Endometrial microvascular endothelial cells (primary cell): ENCODE data around the gene FLNC. TPM values are rescaled to one million over a fixed set of nuclear protein-coding genes. Genes with fewer than 3 reads are reported as not detected.

ENCODE experiments used
- in situ Hi-C: cut with HindIII; loops from 2 replicates; pipeline ENCODE4 v1.10.0; 2017; ENCODE audit warnings: low sequenced_read_pairs, low pct_unique_long_range_greater_than_20kb; ENCODE audit errors: inconsistent ontology term
- total RNA-seq: library from RNA; depleted of rRNA; stranded (reverse); fragments of >200 nt; gene quantifications from one replicate; pipeline ENCODE4 v1.2.3, GENCODE V29; 2015; ENCODE audit errors: inconsistent ontology term

Gene FLNC
- total RNA-seq, 1 donor from 2014 or later, result 155 TPM

DNA sequence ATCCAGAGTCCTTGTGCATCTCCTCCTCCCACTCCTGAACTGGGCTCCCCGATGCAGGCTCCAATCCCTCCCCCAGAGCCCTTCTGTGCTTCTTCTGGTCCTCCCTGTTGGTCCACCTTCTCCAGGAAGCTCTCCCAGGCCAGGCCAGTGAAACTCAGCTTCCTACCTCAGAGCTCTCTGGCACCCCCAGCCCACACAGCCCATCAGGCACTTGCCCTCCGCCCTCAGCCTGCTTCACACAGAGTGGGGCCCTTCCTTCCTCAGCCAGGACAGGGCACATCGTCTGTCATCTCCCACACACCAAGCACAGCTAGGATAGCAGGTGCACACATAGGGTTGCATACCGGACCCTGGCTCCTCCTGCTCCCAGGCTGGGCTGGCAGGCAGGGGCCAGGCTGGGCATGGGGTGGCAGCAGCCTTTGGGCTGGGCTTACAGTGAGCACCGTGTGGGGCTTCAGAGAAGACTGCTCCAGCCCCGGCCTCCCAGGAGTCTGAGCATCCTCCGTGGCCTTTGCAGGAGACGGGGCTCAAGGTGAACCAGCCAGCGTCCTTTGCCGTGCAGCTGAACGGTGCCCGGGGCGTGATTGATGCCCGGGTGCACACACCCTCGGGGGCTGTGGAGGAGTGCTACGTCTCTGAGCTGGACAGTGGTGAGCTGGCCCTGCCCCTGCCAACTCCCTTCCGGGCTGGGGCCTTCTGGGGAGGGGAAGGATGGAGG is 26.0 kb downstream of the FLNC start:
- in situ Hi-C loops, result no loop called here

DNA sequence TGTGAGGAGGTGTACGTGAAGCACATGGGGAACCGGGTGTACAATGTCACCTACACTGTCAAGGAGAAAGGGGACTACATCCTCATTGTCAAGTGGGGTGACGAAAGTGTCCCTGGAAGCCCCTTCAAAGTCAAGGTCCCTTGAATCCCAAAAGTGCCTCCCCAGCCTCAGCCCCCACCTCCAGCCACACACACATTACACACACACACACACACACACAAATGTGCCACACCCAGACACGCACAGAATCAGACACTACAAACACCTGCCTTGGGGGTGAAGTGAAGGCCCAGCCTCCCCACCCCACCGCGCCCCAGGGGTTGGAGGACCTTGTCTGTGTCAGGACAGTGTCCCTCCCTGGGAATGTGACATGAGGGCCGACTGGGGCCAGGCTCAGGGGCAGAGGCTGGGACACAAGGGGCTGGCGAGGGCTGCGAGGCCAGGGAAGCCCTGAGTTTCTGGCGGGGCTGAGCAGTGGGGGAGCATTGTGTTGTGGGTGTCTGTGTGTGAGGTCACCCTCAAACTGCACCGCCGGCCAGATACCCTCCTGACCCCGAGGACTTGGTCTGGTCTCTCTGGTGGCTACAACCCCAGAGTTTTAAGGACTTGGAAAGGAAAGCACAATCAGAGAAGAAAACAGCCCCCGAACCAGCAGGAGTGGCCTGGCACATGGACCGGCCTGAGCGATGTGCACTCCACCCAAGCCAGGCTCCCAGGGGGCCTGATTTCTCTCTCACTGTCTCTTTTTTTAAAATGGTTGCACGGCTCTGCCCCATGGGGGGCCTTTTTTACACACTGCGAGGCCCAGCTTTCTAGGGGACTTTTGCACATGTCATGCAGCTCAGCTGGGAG is 28.4 kb downstream of the FLNC start:
- in situ Hi-C loops, result no loop called here

DNA sequence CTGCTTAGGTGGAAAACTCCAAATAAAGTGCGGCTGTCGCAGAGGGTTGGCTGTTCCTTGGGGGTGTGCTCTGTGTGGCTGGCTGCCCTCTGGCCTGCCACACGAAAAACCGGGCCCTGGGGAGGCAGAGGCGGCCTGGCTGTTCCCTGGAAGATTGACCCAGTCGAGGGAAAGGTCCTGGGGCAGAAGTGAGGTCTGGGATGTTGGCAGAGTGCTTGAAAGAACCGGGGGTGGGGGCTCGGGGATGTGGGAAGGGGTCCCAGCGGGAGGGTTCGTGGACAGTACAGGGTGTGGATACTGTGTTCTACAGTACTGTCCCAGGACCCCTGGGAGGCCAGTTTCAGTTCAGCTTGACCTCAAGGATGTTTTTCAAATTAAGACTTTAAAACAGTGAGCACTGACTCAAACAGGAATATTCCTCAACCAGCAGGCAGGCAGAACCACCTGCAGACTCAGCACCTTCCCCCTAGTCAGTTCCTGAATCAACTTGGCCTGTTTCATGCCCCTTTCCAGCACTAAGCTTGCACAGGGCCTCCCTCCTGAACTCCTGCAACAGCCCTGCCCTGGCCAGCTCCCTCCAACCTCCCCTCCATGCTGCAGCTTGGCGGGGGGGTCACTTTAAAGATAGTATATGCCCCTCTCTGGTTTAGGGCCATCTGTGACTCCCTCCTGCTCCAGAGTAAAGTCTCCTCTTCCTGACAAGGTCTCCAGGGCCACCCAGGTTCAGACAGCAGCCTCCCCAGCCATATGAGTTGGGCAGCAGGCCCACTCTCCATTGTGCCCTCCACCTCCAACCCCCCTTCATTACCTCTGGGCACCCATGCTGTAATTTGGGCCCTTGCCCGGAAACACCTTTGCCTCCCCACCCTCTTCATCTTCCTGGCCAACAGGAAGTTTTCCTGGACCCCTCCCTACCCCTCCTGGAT is 29.3 kb downstream of the FLNC start:
- in situ Hi-C loops, result no loop called here

DNA sequence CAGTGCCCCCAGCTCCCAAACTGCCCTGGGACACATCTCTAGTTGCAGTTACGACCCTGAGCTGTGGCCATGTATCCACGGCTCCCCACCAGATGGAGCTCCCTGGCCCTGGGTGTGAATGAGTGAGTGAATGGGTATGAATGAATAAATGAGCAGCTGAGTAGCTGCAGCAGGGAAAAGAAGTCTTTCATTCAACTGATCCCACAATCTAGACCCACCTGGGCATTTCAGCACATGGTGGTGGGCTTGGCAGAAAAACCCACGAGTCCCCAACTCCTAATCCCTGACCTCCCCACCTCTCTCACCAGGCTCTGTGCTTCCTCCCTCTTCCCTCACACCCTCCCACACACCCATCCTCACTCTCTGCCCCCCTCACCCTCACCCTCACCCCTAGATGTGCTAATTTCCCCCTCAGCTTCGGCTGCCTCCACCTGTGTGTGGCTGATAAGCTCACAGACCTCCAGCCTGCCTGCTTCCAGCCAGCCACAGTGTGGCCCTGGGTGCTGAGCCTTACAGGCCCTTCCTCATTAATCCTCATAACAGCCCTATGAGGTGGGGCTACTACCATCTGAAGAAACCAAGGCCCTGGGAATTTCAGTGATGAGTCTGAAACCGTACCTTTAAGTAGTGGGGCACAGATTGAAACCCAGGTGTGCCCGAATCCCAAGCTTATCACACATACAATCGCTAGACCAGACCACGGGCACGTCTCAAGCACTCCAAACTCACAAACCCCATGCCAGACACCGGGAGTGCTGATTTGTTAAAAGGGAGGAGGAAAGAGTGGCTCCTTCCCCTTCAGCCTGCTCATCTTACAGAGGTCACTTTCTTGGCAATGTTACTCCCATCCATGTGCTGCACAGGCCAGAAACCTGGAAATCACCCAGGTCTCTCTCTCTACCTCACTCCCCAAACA is 30.2 kb downstream of the FLNC start:
- in situ Hi-C loops, result no loop called here

DNA sequence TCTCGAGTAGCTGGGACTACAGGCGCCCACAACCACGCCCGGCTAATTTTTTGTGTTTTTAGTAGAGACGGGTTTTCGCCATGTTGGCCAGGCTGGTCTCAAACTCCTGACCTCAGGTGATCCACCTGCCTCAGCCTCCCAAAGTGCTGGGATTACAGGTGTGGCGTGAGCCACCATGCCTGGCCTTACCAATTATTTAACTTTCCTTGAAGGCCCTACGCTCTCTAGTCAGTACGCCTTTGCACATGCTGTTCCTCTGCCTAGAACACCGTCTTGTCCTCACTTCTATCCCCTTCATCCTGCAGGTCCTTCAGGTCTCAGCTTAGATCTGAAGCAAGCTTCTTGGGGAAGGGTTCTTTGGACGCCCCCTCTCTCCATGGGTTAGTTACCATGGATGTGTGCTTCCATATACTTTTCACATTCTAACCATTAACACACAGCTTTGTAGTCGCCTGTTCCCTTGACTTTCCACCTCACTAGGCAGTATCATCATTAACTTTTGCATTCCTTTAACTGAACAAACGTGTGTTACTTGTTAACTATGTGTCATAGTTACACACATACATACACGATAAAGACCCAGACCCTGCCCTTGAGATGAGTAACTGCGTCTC is 31.9 kb downstream of the FLNC start:
- in situ Hi-C loops, result no loop called here

DNA sequence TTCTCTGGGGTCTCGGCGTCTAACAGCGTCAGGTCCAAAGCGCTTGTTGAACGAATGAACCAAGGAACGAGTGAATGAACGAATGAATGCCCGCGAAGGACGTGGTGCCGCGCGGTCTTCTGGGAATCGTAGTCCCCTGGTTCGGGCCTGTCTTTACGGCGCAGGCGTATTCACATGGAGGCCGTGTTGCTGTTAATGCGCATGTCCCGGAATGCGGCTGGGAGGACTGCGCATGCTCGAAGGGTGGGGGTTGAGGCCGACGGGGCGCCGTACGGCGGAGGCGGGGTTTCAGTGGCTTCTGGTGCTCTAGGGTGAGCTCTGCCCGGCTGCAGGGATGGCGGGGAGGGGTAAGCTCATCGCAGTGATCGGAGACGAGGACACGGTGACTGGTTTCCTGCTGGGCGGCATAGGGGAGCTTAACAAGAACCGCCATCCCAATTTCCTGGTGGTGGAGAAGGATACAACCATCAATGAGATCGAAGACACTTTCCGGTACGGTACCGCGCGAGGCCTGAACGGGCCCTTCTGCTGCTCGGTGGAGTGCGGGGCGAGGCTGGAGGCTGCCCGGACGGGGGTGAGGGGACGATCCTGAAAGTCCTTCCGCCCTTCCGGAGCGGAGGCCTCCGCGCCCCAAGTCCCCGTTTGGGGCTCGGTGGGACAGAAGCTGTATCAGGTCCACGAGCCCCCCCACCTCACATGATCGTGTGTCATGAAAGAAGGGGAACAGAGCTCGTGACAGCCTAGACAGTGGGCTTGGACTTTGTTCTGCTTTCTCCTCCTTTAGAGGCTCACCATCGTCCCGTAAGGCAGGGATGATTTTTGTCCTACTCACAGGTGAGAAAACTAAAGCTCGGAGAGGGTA is 32.6 kb downstream of the FLNC start, which contains the start of gene ATP6V1F:
TSS of gene ATP6V1F (plus strand) at position 286 of the 862 bp plus-strand sequence. CDS start at position 335, 49 bp downstream.
- in situ Hi-C loops, result no loop called here

DNA sequence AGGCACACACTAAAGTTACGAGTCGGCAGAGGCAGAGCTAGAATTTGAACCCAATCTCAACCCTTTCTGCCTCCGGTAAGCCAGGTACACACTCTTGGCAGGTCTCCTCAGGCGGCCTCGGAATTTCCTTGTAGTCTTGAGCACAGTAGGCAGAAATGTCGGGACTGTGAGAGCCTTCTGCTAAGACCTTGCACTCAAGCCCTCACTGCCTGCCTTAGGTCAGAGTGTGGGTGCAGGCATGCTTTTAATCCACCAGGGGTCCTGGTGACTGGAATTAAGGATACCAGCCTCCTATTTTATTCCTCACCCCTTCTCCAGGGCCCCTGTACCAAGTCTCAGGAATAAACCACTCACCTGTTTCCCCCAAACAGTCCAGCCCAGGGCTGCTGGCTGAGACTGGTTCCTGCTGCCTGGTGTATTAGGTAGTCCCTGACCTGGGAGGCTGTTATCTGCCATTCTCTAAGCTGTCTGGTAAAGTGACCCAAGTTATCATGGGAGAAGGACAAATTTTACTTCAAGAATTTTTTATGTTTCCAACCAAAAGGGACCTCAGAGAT is 33.3 kb downstream of the FLNC start:
- in situ Hi-C loops, result no loop called here

DNA sequence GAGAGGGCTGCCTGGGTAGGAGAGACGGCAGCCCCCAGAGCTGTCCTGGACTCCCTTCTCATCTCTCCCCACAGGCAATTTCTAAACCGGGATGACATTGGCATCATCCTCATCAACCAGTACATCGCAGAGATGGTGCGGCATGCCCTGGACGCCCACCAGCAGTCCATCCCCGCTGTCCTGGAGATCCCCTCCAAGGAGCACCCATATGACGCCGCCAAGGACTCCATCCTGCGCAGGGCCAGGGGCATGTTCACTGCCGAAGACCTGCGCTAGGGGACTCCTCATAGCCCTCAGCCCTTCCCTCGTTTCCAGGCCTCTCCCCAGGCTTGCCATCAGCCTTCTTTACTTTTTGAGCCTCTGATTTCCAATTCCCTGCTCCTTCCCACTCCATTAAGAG is 35.1 kb downstream of the FLNC start:
- in situ Hi-C loops, result no loop called here

DNA sequence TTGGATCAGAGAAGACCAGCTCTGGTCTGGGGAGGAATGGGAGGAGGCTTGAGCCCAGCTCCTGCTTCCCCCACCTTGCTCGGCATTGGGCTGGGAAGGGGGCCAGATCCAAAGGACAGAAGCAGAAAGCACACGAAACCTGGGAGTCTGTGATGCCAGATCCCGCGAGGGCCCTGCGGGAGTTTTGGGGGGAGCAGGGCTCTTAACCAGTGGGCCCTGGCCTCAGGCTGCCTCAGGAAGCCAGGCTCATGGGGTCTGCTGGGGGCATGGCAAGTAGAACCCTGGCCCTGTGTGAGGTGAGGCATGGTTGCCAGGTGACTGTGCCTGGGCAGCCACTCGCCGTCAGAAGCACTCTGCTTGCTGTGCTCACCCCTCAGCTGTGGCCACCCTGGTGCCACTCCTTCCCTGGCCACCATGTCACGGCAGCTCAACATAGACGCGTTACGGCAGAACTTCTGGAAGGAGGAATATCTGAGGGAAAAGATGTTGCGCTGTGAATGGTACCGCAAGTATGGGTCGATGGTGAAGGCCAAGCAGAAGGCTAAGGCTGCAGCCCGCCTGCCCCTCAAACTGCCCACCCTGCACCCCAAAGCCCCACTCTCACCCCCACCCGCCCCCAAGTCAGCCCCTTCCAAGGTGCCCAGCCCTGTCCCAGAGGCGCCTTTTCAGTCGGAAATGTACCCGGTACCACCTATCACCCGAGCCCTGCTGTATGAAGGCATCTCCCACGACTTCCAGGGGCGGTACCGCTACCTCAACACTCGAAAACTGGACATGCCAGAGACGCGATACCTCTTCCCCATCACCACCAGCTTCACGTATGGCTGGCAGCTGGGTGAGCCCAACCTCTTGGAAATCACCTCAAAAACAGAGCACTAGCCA is 36.0 kb downstream of the FLNC start:
- in situ Hi-C loops, result no loop called here

DNA sequence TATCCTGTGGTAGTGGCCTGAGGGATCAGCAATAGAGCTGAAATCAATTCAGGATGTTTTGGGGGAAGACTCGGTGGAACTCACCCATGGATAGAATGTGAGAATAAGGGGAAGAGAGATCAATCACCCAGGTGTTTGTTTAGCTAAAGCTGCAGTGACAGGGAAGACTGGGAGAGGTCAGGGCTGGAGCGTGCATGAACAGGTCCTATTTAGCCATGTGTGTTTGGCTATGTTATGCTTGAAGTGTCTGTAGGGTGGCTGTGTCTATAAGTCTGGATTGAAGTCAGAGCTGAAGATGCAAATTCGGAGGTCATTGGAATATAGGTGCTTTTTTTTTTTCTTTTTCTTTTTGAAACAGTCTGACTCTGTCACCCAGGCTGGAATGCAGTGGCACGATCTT is 37.0 kb downstream of the FLNC start:
- in situ Hi-C loops, result no loop called here

DNA sequence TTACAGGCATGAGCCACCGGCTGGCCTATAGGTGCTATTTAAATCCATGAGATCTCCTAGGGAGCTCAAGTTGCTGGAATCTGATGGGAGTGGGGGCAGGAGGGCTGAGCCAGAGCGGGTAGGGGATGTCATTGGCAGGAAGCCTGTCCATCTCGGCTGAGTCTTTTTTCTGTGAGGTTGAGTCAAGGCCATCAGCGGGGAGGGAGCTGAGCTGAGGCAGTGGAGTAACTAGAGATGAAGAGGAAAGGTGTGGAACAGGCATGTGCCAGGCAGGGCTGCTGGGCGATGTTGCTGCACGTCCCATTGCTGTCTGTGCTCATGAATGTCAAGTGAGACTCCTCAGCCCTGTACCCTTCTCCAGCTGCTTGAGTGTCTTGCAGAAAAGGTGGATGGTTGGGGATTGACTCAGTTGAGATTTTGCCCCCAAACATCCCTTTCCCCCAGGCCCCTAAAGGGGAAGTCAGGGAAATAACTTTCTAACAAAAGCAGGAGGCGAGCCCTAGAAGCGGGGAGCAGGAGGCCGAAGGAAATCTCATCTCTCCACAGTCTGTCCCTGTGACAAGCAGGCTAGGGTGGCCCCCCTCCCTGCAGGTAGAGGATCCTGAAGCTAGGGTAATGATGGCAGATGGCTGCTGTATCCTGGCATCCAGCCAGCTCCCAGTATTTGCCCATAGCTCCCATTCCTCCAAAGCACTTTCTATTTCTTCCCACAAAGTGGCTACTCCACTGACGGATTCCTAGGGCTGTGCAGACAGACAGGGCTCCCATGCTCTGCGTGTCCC is 37.8 kb downstream of the FLNC start:
- in situ Hi-C loops, result no loop called here

DNA sequence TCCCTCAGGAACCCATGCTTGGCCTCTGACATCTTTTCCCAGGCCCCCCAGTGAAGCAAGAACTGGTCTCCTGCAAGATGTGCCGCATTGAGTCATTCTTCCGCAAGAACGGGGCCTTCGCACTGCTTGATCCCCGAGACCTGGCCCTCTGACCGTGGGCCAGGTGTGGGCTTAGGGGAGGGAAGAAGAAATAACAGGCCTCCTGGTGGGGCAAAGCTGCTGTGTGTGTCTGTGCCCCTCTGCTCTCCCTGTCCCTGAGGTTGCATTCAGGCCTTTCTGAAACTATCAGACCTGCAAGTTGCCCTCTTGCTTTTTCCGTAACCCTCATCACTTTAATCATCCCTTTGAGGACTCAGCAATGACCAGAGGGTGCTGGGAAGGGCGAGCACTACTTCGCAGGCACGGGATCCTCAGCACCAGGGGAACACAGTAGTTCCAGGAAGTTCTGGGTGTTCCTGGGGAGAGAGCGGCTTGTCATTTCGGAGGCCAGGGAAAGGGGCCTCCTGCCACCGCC is 38.5 kb downstream of the FLNC start:
- in situ Hi-C loops, result no loop called here

DNA sequence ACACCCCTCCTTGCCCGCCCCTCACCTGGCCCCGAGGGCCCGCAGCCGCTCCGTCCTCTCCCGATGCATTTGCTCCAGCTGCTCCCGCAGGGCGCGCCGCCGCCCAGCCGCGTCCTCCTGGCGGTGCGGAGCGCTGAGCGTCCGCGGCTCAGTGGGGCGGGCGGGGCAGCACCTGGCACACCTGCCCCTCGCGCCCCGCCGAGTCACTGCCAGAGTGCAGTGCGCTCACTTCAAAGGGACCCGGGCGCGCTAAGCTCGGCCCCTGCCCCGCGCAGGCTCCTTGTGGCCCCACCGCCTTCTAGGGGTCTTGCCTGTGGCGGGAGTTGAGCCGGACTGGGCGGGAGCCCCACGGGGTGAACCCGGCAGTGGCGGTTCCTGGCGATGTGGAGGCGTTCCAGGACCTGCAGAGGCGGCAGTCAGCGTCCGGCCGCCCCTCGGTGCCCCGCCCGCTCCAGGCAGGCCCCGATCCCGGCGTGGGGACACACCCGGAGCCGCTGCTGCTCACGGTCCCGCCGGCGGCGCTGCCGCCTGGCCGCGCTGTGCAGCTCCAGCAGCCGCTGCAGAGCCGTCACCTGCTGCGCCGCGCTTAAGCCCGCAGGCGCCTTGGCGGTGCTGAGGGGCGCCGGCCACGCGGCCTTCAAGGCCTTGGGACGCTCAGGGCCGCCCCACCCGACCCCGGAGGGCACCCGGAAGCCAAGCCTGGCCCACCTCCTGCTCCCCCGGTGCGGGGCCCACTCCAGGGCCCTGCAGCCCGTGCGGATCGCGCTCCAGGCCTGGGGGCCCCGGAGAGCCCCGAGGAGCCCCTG is 39.1 kb downstream of the FLNC start:
- in situ Hi-C loops, result no loop called here

DNA sequence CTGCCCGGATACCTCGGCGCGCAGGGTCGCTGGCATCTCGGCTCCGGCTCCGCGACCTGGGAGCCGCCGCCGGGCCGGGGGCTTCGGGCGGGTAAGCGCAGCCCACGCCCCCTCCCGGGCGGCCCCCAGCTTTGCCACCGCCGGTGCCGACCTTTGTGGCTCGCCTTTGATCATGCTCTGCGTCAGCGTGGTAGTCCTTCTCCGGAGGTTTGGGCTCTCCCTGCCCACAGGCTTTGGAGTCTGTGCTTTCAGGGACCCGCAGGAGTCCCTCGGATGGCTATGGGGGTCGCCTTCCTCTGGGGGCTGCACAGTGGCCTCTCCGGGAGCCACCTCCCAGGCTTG is 39.7 kb downstream of the FLNC start:
- in situ Hi-C loops, result no loop called here
